ENCODE measurements around the gene FABP1.

The FABP1 gene

DNA sequence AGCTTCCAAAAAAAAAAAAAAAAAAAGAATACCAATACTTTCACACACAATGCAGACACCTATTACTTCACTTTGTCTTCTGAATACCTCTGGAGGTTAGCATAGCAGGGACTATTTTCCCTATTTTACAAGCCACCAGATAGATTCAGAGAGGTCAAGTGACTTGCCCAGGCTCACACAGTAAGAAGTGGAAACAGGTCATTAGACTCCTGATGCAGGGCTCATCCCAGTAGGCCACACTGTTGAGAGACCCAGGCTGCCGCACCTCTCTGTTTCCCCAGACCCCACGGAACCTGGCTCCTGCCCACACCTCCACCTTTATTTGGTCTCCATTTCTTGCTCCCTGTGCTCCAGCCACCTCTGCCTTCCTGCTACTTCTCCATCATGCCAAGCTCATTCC lies 40.8 kb downstream of the FABP1 start:
- ChIA-PET POLR2A (no interaction called here), CTCF (no interaction called here)
- TF ChIP-seq LEF1 (IDR thresholded peaks at IDR 0.05; ENCODE audit: borderline replicate concordance) (no peak), NFRKB (IDR thresholded peaks at IDR 0.05) (no peak), SUZ12 (IDR thresholded peaks at IDR 0.05) (no peak), SP1 (IDR thresholded peaks at IDR 0.05) (no peak)
- no peak for DNase-seq (ENCODE audit: extremely low spot score)

DNA sequence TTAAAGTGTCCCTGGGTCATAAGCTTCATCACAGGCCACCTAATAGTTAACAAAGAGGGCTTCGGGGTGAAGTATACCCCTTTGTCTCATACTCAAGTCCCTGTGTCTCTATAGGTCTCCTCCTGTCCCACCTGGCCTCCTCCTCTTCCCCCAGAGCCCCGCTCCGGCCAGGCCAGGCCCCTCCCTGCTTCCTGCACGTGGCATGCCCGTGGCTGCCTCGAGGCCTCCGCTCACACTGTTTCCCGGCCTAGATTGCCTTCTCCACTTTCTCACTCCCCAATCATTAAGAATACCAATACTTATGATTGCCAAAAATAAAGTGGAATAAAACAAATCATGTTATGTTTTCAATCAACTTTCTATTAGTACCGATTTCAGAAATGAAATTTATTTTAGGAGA lies 41.5 kb downstream of the FABP1 start:
- CTCF ChIA-PET, result no interaction called here
- POLR2A ChIA-PET, result no interaction called here
- DNase-seq (ENCODE audit: extremely low spot score), result no peak
- TF ChIP-seq FOXK2 (IDR thresholded peaks at IDR 0.05) (no peak), ZNF384 (IDR thresholded peaks at IDR 0.05) (no peak)

DNA sequence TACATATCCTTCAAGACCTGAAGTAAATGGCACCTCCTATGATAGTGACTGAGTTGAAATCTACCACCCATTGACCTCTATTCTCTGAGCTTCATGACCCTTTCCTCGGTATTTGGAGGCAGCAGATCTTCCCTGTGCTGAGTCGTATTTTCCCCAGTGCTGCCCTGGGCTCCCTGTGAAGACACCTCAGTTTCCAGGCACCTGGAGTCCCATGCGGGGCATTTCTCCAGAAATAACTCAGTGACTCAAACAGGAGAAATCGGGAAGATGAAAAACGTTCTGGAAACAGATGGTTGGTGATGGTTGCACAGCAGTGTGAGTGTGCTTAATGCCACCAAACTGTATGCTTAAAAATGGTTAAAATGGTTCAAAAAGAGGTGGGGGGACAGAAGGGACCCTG lies 42.3 kb downstream of the FABP1 start:
- no peak for DNase-seq (ENCODE audit: extremely low spot score)
- no peak for TF ChIP-seq BHLHE40 (IDR thresholded peaks at IDR 0.05; ENCODE audit: borderline replicate concordance)
- TF ChIP-seq SP1 (IDR thresholded peaks at IDR 0.05), result no peak
- TF ChIP-seq FOXA1 (IDR thresholded peaks at IDR 0.05), result no peak
- no peak for TF ChIP-seq ARNT (IDR thresholded peaks at IDR 0.05)
- TF ChIP-seq L3MBTL2 (conservative IDR thresholded peaks at IDR 0.05), result no peak
- no peak for TF ChIP-seq NFRKB (IDR thresholded peaks at IDR 0.05)
- TF ChIP-seq SUZ12 (IDR thresholded peaks at IDR 0.05), result no peak
- TF ChIP-seq HDGF (IDR thresholded peaks at IDR 0.05; ENCODE audit: borderline replicate concordance), result no peak
- TF ChIP-seq FOXK2 (IDR thresholded peaks at IDR 0.05), result no peak
- TF ChIP-seq LEF1 (IDR thresholded peaks at IDR 0.05; ENCODE audit: borderline replicate concordance), result no peak
- no peak for TF ChIP-seq PKNOX1 (IDR thresholded peaks at IDR 0.05)
- no peak for TF ChIP-seq CTBP1 (IDR thresholded peaks at IDR 0.05; ENCODE audit: borderline replicate concordance)
- TF ChIP-seq ELF4 (IDR thresholded peaks at IDR 0.05), result no peak
- no peak for TF ChIP-seq TARDBP (IDR thresholded peaks at IDR 0.05)
- no peak for TF ChIP-seq FOXM1 (IDR thresholded peaks at IDR 0.05; ENCODE audit: borderline replicate concordance)
- no peak for TF ChIP-seq ZNF384 (IDR thresholded peaks at IDR 0.05)
- ChIA-PET CTCF (interaction anchor here (0.9 kb wide), 1 partner anchor 25 kb away, joined by 3 read pairs; no protein-coding TSS in a partner anchor), POLR2A (no interaction called here)

GRCh38 chr2:88085099-88085498 lies 42.8 kb downstream of the FABP1 start:
- ChIA-PET POLR2A (no interaction called here), CTCF (interaction anchor here (0.7 to 0.9 kb wide), 2 partner anchors 25 to 60 kb away, joined by 3 read pairs; no protein-coding TSS in a partner anchor)
- DNase-seq (ENCODE audit: extremely low spot score), result no peak
- TF ChIP-seq SUZ12 (IDR thresholded peaks at IDR 0.05), result no peak
- no peak for TF ChIP-seq ZNF384 (IDR thresholded peaks at IDR 0.05)
- no peak for TF ChIP-seq ELF4 (IDR thresholded peaks at IDR 0.05)
- TF ChIP-seq BHLHE40 (IDR thresholded peaks at IDR 0.05; ENCODE audit: borderline replicate concordance), result no peak
- no peak for TF ChIP-seq NFRKB (IDR thresholded peaks at IDR 0.05)
- no peak for TF ChIP-seq FOXA1 (IDR thresholded peaks at IDR 0.05)
- no peak for TF ChIP-seq SP1 (IDR thresholded peaks at IDR 0.05)
- TF ChIP-seq FOXK2 (IDR thresholded peaks at IDR 0.05), result no peak
- TF ChIP-seq CTBP1 (IDR thresholded peaks at IDR 0.05; ENCODE audit: borderline replicate concordance), result no peak
- no peak for TF ChIP-seq ARNT (IDR thresholded peaks at IDR 0.05)

DNA sequence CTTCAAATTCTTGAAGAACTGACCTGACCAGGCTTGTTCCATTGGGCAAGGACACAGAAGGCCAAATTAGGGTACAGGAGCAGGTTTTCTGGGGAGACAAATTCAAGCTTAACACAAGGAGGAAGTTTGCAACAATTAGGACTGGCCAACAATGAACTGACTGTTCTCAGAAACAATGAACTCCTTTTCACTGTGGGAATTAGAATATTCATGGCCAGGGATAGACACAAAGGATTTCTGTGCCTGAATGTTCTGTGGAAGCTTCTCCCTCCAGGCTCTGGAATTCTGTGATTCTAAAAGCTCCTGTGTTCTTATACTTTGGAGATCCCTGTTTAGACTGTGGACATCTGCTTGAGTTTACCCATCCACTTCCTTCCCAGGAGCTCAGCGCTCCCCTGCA lies 45.1 kb downstream of the FABP1 start:
- CTCF ChIA-PET, result interaction anchor here (1.4 kb wide), 1 partner anchor 22 kb away, joined by 7 read pairs; no protein-coding TSS in a partner anchor
- TF ChIP-seq LEF1 (IDR thresholded peaks at IDR 0.05; ENCODE audit: borderline replicate concordance) (no peak), ARNT (IDR thresholded peaks at IDR 0.05) (no peak), PKNOX1 (IDR thresholded peaks at IDR 0.05) (no peak), FOXK2 (IDR thresholded peaks at IDR 0.05) (no peak), SP1 (IDR thresholded peaks at IDR 0.05) (no peak), FOXM1 (IDR thresholded peaks at IDR 0.05; ENCODE audit: borderline replicate concordance) (no peak), HDGF (IDR thresholded peaks at IDR 0.05; ENCODE audit: borderline replicate concordance) (no peak), L3MBTL2 (conservative IDR thresholded peaks at IDR 0.05) (no peak), TARDBP (IDR thresholded peaks at IDR 0.05) (no peak), BHLHE40 (IDR thresholded peaks at IDR 0.05; ENCODE audit: borderline replicate concordance) (no peak), NFRKB (IDR thresholded peaks at IDR 0.05) (no peak), ZNF384 (IDR thresholded peaks at IDR 0.05) (no peak), SUZ12 (IDR thresholded peaks at IDR 0.05) (no peak), ELF4 (IDR thresholded peaks at IDR 0.05) (no peak), CTBP1 (IDR thresholded peaks at IDR 0.05; ENCODE audit: borderline replicate concordance) (no peak), FOXA1 (IDR thresholded peaks at IDR 0.05) (no peak)
- DNase-seq (ENCODE audit: extremely low spot score), result no peak

GRCh38 chr2:88081924-88082608 lies 45.8 kb downstream of the FABP1 start:
- DNase-seq (ENCODE audit: extremely low spot score), result no peak
- POLR2A ChIA-PET, result no interaction called here
- no peak for TF ChIP-seq FOXK2 (IDR thresholded peaks at IDR 0.05)
- no peak for TF ChIP-seq CTBP1 (IDR thresholded peaks at IDR 0.05; ENCODE audit: borderline replicate concordance)
- TF ChIP-seq FOXM1 (IDR thresholded peaks at IDR 0.05; ENCODE audit: borderline replicate concordance), result no peak
- TF ChIP-seq ARNT (IDR thresholded peaks at IDR 0.05), result no peak
- TF ChIP-seq FOXA1 (IDR thresholded peaks at IDR 0.05), result no peak
- TF ChIP-seq PKNOX1 (IDR thresholded peaks at IDR 0.05), result no peak
- TF ChIP-seq SP1 (IDR thresholded peaks at IDR 0.05), result no peak
- TF ChIP-seq LEF1 (IDR thresholded peaks at IDR 0.05; ENCODE audit: borderline replicate concordance), result no peak
- TF ChIP-seq L3MBTL2 (conservative IDR thresholded peaks at IDR 0.05), result no peak
- TF ChIP-seq SUZ12 (IDR thresholded peaks at IDR 0.05), result no peak
- no peak for TF ChIP-seq ELF4 (IDR thresholded peaks at IDR 0.05)
- TF ChIP-seq HDGF (IDR thresholded peaks at IDR 0.05; ENCODE audit: borderline replicate concordance), result no peak
- TF ChIP-seq TARDBP (IDR thresholded peaks at IDR 0.05), result no peak
- no peak for TF ChIP-seq NFRKB (IDR thresholded peaks at IDR 0.05)
- TF ChIP-seq ZNF384 (IDR thresholded peaks at IDR 0.05), result no peak
- no peak for TF ChIP-seq BHLHE40 (IDR thresholded peaks at IDR 0.05; ENCODE audit: borderline replicate concordance)
- CTCF ChIA-PET, result interaction anchor here (1.4 kb wide), 1 partner anchor 21 kb away, joined by 7 read pairs; no protein-coding TSS in a partner anchor

More for the DNA sequence above, 45.1 kb downstream of the FABP1 start:
- POLR2A ChIA-PET, result no interaction called here

Data from HEK293T (cell line).